ENCODE data around the gene HOXD13. TPM values are rescaled to one million over a fixed set of nuclear protein-coding genes. Genes with fewer than 3 reads are reported as not detected.

Gene HOXD13
- total RNA-seq (not detected in 2 replicates), polyA plus RNA-seq (not detected in 2 replicates), polyA minus RNA-seq (ENCODE audit: low replicate concordance) (not detected in 2 replicates)
- polyA plus RNA-seq (2012): not detected in 2 replicates

- no peak within 1 kb of the TSS for H2AFZ ChIP-seq (ENCODE audit: low read length)
- H3K27me3 ChIP-seq (ENCODE audit: control insufficient read depth, insufficient read depth, low read length): peaks cover 84% of the 10 kb centered on the region
- H4K20me1 ChIP-seq (ENCODE audit: control insufficient read depth, extremely low read depth, insufficient read depth, low read length): no peaks in the 10 kb centered on the region
- H3K9ac ChIP-seq (ENCODE audit: insufficient read depth, low read length): no peak within 1 kb of the TSS
- H3K4me2 ChIP-seq (ENCODE audit: extremely low read depth, insufficient read depth, low read length): no peak within 1 kb of the TSS
- no peak for DNase-seq (ENCODE audit: low read depth in 2 of 2)
- peak within 1 kb of the TSS in 1 of 4 experiments; percentile 20 for H3K4me3 ChIP-seq (replicated peaks in 1 of 4; ENCODE audit: control extremely low read depth in 1 of 4, insufficient read depth in 1 of 4, low read depth in 3 of 4, low read length in 4 of 4)
- no peaks in the 10 kb centered on the region for H3K79me2 ChIP-seq (ENCODE audit: control insufficient read depth, insufficient read depth, low read length)
- no peaks in the 10 kb centered on the region for H3K36me3 ChIP-seq (ENCODE audit: control insufficient read depth, insufficient read depth, low read length)
- H3K4me1 ChIP-seq (ENCODE audit: control insufficient read depth, extremely low read depth, insufficient read depth, low read length): no peaks in the 10 kb centered on the region
- H3K9me3 ChIP-seq (ENCODE audit: control insufficient read depth, insufficient read depth, low read depth, low read length): no peaks in the 10 kb centered on the region
- H3K27ac ChIP-seq (ENCODE audit: insufficient read depth, low read length): no peak within 1 kb of the TSS
- TF ChIP-seq CTCF (conservative IDR thresholded peaks at IDR 0.05 in 1 of 2, IDR thresholded peaks at IDR 0.05 in 1 of 2; ENCODE audit: low read depth in 1 of 2, low read length in 2 of 2) (no peak), EZH2 (IDR thresholded peaks at IDR 0.05; ENCODE audit: low read length, missing control alignments) (no peak)
Measured at GRCh38 chr2:176092270-176093144, at the start of gene HOXD13. Gene HOXD13, plus strand, starts transcription at chr2:176092721. Its CDS starts 170 bp downstream, at chr2:176092891.

- no peaks in the 10 kb centered on the region for H3K79me2 ChIP-seq (ENCODE audit: control insufficient read depth, insufficient read depth, low read length)
- no peak overlapping the region for H3K4me2 ChIP-seq (ENCODE audit: extremely low read depth, insufficient read depth, low read length)
- no peak overlapping the region for H2AFZ ChIP-seq (ENCODE audit: low read length)
- H3K27ac ChIP-seq (ENCODE audit: insufficient read depth, low read length): no peak overlapping the region
- no peaks in the 10 kb centered on the region for H3K4me1 ChIP-seq (ENCODE audit: control insufficient read depth, extremely low read depth, insufficient read depth, low read length)
- TF ChIP-seq EZH2 (IDR thresholded peaks at IDR 0.05; ENCODE audit: low read length, missing control alignments) (no peak), CTCF (conservative IDR thresholded peaks at IDR 0.05 in 1 of 2, IDR thresholded peaks at IDR 0.05 in 1 of 2; ENCODE audit: low read depth in 1 of 2, low read length in 2 of 2) (no peak)
- no peak overlapping the region for H3K9ac ChIP-seq (ENCODE audit: insufficient read depth, low read length)
- no peaks in the 10 kb centered on the region for H4K20me1 ChIP-seq (ENCODE audit: control insufficient read depth, extremely low read depth, insufficient read depth, low read length)
- no peaks in the 10 kb centered on the region for H3K9me3 ChIP-seq (ENCODE audit: control insufficient read depth, insufficient read depth, low read depth, low read length)
- DNase-seq (ENCODE audit: low read depth in 2 of 2): no peak
- H3K36me3 ChIP-seq (ENCODE audit: control insufficient read depth, insufficient read depth, low read length): no peaks in the 10 kb centered on the region
- no peaks in the 10 kb centered on the region for H3K27me3 ChIP-seq (ENCODE audit: control insufficient read depth, insufficient read depth, low read length)
- H3K4me3 ChIP-seq (replicated peaks in 1 of 4; ENCODE audit: control extremely low read depth in 1 of 4, insufficient read depth in 1 of 4, low read depth in 3 of 4, low read length in 4 of 4): no peak overlapping the region
Measured at GRCh38 chr2:176056406-176056805, 36.1 kb upstream of the HOXD13 start.

- Histone ChIP-seq H3K79me2 (ENCODE audit: control insufficient read depth, insufficient read depth, low read length) (no peaks in the 10 kb centered on the region), H2AFZ (ENCODE audit: low read length) (no peak overlapping the region), H3K9me3 (ENCODE audit: control insufficient read depth, insufficient read depth, low read depth, low read length) (no peaks in the 10 kb centered on the region), H3K4me2 (ENCODE audit: extremely low read depth, insufficient read depth, low read length) (no peak overlapping the region), H3K4me1 (ENCODE audit: control insufficient read depth, extremely low read depth, insufficient read depth, low read length) (no peaks in the 10 kb centered on the region), H4K20me1 (ENCODE audit: control insufficient read depth, extremely low read depth, insufficient read depth, low read length) (no peaks in the 10 kb centered on the region), H3K4me3 (replicated peaks in 1 of 4; ENCODE audit: control extremely low read depth in 1 of 4, insufficient read depth in 1 of 4, low read depth in 3 of 4, low read length in 4 of 4) (no peak overlapping the region), H3K27me3 (ENCODE audit: control insufficient read depth, insufficient read depth, low read length) (peaks cover 7% of the 10 kb centered on the region), H3K27ac (ENCODE audit: insufficient read depth, low read length) (no peak overlapping the region), H3K9ac (ENCODE audit: insufficient read depth, low read length) (no peak overlapping the region), H3K36me3 (ENCODE audit: control insufficient read depth, insufficient read depth, low read length) (no peaks in the 10 kb centered on the region)
- TF ChIP-seq EZH2 (IDR thresholded peaks at IDR 0.05; ENCODE audit: low read length, missing control alignments) (no peak), CTCF (conservative IDR thresholded peaks at IDR 0.05 in 1 of 2, IDR thresholded peaks at IDR 0.05 in 1 of 2; ENCODE audit: low read depth in 1 of 2, low read length in 2 of 2) (no peak)
- no peak for DNase-seq (ENCODE audit: low read depth in 2 of 2)
Measured at GRCh38 chr2:176063958-176064357, 28.6 kb upstream of the HOXD13 start.

Data from fibroblast of lung (primary cell).